ENCODE measurements around the gene NANOS3.
"Not testable (repeated sequence)": the region's sequence is repeated elsewhere in the genome, so short reads cannot be mapped to it uniquely, and the experiment has no call there.

The NANOS3 gene

GRCh38 chr19:13847407-13848339 lies 29.3 kb upstream of the NANOS3 start:
- DNase-seq (ENCODE audit: extremely low read depth, low read depth), result peak; percentile 89
- TF ChIP-seq CTCF (IDR thresholded peaks at IDR 0.05; ENCODE audit: low read depth, low read length), result no peak; the same call in 1 of the 2 replicates

- TF ChIP-seq CTCF (IDR thresholded peaks at IDR 0.05; ENCODE audit: low read depth, low read length), result no peak
- DNase-seq (ENCODE audit: extremely low read depth, low read depth), result no peak
These were observed 28.6 kb upstream of the NANOS3 start for GRCh38 chr19:13848340-13848677.

GRCh38 chr19:13848798-13849676 lies 27.9 kb upstream of the NANOS3 start:
- DNase-seq (ENCODE audit: extremely low read depth, low read depth), result no peak
- TF ChIP-seq CTCF (IDR thresholded peaks at IDR 0.05; ENCODE audit: low read depth, low read length), result no peak

GRCh38 chr19:13849991-13850909 lies 26.7 kb upstream of the NANOS3 start:
- no peak for DNase-seq (ENCODE audit: extremely low read depth, low read depth)
- TF ChIP-seq CTCF (IDR thresholded peaks at IDR 0.05; ENCODE audit: low read depth, low read length), result no peak

- peak; percentile 83 for DNase-seq (ENCODE audit: extremely low read depth, low read depth)
- no peak for TF ChIP-seq CTCF (IDR thresholded peaks at IDR 0.05; ENCODE audit: low read depth, low read length)
These were observed 25.8 kb upstream of the NANOS3 start for GRCh38 chr19:13850910-13851733.

- DNase-seq (ENCODE audit: extremely low read depth, low read depth), result not testable (repeated sequence)
These were observed 25.2 kb upstream of the NANOS3 start for GRCh38 chr19:13851734-13852114.

GRCh38 chr19:13852171-13852707 lies 24.7 kb upstream of the NANOS3 start:
- DNase-seq (ENCODE audit: extremely low read depth, low read depth), result not testable (repeated sequence)

All from AG09319 (cell line).